Measurements from ENCODE around the gene GNLY. TPM values are rescaled to one million over a fixed set of nuclear protein-coding genes. Genes with fewer than 3 reads are reported as not detected.
"Not testable (repeated sequence)": the region's sequence is repeated elsewhere in the genome, so short reads cannot be mapped to it uniquely, and the experiment has no call there.

The GNLY gene
- total RNA-seq, 4 donors from 2014 or later: 1.7 to 15.3 (median 10.5) TPM; not detected in 1

GRCh38 chr2:85712849-85713612, 18.9 kb downstream of the GNLY start:
- Histone ChIP-seq H3K36me3 (no peaks in the 10 kb centered on the region), H3K27ac (peak overlapping the region in 2 of 4 donors; percentile 55 to 70), H3K27me3 (no peaks in the 10 kb centered on the region), H3K4me3 (no peak overlapping the region), H3K4me1 (no peaks in the 10 kb centered on the region), H3K9me3 (no peaks in the 10 kb centered on the region)
- DNase-seq: no peak
- TF ChIP-seq CTCF (IDR thresholded peaks at IDR 0.05): no peak
- no peak for TF ChIP-seq POLR2A (IDR thresholded peaks at IDR 0.05)

- DNase-seq: no peak
- H3K9me3 ChIP-seq: no peaks in the 10 kb centered on the region
- no peaks in the 10 kb centered on the region for H3K27me3 ChIP-seq
- no peak overlapping the region for H3K4me3 ChIP-seq
- no peaks in the 10 kb centered on the region for H3K4me1 ChIP-seq
- peak overlapping the region in 1 of 4 donors; percentile 70 for H3K27ac ChIP-seq
- TF ChIP-seq CTCF (IDR thresholded peaks at IDR 0.05): no peak
- no peaks in the 10 kb centered on the region for H3K36me3 ChIP-seq
These were observed 19.7 kb downstream of the GNLY start for GRCh38 chr2:85713836-85714235.

- DNase-seq, H3K27me3 ChIP-seq, H3K27ac ChIP-seq, H3K4me1 ChIP-seq, H3K36me3 ChIP-seq, H3K9me3 ChIP-seq, H3K4me3 ChIP-seq: not testable (repeated sequence)
These were observed 20.3 kb downstream of the GNLY start for GRCh38 chr2:85714421-85714820.

GRCh38 chr2:85714841-85715240, 20.7 kb downstream of the GNLY start:
- Histone ChIP-seq H3K4me3 (no peak overlapping the region), H3K27ac (no peak overlapping the region), H3K4me1 (no peaks in the 10 kb centered on the region), H3K9me3 (no peaks in the 10 kb centered on the region), H3K27me3 (no peaks in the 10 kb centered on the region), H3K36me3 (no peaks in the 10 kb centered on the region)
- TF ChIP-seq POLR2A (IDR thresholded peaks at IDR 0.05): no peak
- no peak for TF ChIP-seq CTCF (IDR thresholded peaks at IDR 0.05)
- no peak for DNase-seq

GRCh38 chr2:85716346-85716914, 22.3 kb downstream of the GNLY start:
- no peak overlapping the region for H3K4me3 ChIP-seq
- DNase-seq: no peak
- no peaks in the 10 kb centered on the region for H3K9me3 ChIP-seq
- H3K27ac ChIP-seq: no peak overlapping the region
- H3K36me3 ChIP-seq: no peaks in the 10 kb centered on the region
- no peaks in the 10 kb centered on the region for H3K4me1 ChIP-seq
- H3K27me3 ChIP-seq: no peaks in the 10 kb centered on the region
- TF ChIP-seq POLR2A (IDR thresholded peaks at IDR 0.05) (no peak), CTCF (IDR thresholded peaks at IDR 0.05) (no peak)

GRCh38 chr2:85717308-85718008, 23.3 kb downstream of the GNLY start:
- Histone ChIP-seq H3K4me1 (no peaks in the 10 kb centered on the region), H3K4me3 (no peak overlapping the region), H3K9me3 (no peaks in the 10 kb centered on the region), H3K27ac (no peak overlapping the region), H3K27me3 (no peaks in the 10 kb centered on the region), H3K36me3 (no peaks in the 10 kb centered on the region)
- TF ChIP-seq POLR2A (IDR thresholded peaks at IDR 0.05): no peak
- no peak for DNase-seq

Measured in Peyer's patch (tissue), 4 donors.